GM19240 (cell line): ENCODE measurements around the gene ORC4.
A peak's percentile ranks its signal among the peaks of the same experiment; 100 is the strongest.

Source experiments
- DNase-seq: peaks from one replicate; pipeline ENCODE4 v3.0.0; 2011; ENCODE audit warnings: low spot score; ENCODE audit not compliant: insufficient read length

ORC4 gene

DNA sequence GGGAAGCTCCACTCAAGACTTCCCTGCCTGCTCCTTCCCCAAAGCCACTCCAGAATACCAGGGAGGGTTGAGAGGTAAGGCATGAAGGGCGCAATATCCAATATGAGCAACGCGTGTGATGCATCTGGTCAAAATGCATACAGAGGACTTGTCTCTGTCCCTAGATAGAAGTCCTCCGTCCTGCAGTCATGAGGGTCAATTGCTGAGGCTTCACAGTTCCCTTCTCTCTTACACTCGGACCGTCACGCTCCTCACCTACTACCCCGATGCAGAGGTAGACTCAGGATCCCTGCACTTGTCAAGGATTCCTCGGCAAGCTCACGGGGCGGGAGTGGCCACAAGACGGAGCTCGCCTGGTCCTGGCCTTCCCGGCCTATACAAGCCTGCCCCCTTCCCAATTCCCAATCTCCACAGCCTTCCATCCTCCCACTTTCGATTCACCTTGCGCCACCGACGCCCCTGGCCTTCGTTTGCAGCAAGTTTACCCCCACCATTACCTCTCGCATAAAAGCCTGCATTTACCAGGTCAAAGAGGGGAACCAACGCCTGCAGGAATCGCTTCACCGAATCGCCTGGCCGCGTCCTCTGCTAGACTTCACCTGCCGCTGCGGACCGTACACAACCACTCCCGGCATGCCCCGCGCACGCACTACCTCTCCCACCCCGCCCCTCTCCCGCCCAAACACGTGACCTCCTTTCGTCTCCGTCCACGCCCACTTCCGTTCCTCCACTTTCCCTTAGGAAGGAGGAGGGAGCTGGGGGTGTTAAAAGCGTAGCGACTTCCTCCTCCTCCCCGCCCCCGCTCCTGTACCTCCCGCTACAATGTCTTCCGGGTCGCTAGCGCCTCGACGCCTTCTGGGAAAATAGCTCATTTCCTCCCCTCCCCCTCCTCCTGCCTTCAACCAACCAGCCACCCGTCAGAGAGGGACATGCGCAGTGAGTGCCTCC is at the start of gene ORC4:
TSS of gene ORC4 (minus strand) at position 627 of the 948 bp plus-strand sequence. CDS start 44,779 bp downstream, outside the sequence.
- peak; percentile 35 for DNase-seq

GRCh38 chr2:148067801-148068200 is 47.3 kb upstream of the ORC4 start:
- no peak for DNase-seq

- DNase-seq: no peak
Observed at GRCh38 chr2:148065936-148066335, 45.4 kb upstream of the ORC4 start.

DNA sequence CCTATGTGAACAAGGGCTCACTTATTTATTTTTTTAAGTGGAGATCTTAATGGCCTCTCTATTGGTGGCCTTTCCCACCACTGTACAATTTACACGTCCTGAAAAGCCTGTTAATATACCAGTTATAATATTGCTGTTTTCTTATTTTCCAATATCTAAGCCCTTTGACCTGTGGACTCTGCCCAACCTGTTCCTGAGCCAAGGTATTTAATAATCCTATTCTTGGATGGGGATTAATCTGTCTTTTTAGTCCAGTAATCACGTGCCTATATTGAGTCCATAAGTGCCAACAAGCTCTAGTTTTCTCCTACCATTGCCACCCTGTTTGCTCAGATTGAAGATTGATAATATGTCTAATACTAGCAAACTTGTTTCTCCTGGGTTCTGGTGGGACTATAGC is 43.1 kb upstream of the ORC4 start:
- DNase-seq: no peak

- DNase-seq: no peak
Observed at GRCh38 chr2:148058641-148059040, 38.1 kb upstream of the ORC4 start.

GRCh38 chr2:148052687-148053086 is 32.1 kb upstream of the ORC4 start:
- DNase-seq: no peak

DNA sequence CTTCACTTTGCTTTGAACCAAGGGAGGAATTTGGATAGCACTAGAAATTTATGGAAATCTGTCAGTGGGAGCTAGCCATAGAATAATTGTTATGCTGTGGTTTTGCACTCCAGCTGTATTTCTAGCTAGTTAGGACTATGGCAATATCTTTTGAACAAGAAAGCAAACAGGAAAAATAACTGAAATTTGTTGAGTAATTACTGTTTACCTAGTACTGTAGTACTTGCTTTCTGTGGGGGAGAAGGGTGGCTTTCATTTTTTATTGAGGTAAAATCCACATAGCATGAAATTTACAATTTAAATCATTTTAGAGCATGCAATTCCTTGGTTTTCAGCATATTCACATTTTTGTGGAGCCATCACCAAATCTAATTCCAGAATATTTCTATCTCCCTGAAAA is 28.7 kb upstream of the ORC4 start:
- no peak for DNase-seq

- no peak for DNase-seq
Observed at GRCh38 chr2:148048475-148049221, 28.1 kb upstream of the ORC4 start.

- no peak for DNase-seq
Observed at GRCh38 chr2:148046802-148047201, 26.3 kb upstream of the ORC4 start.

DNA sequence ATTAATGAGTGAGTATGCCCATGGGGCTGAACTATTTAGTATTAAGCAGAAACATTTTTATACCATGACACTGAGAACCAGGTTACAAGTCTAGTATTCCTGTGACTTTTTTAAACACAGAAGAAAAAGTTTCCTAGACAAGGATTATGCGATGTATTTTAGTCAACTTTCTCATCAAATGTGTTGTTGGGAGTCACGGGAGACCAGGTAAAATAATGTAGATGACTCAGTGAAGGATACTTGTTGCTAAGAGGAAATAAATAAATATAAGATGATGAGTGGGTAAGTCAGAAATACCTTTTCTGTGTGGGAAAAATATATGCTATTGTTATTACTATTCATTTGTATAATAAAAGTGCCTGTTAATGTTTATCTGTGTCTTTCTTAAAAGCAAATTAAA is 23.8 kb upstream of the ORC4 start:
- no peak for DNase-seq

GRCh38 chr2:148042219-148042618 is 21.7 kb upstream of the ORC4 start:
- DNase-seq: no peak

DNA sequence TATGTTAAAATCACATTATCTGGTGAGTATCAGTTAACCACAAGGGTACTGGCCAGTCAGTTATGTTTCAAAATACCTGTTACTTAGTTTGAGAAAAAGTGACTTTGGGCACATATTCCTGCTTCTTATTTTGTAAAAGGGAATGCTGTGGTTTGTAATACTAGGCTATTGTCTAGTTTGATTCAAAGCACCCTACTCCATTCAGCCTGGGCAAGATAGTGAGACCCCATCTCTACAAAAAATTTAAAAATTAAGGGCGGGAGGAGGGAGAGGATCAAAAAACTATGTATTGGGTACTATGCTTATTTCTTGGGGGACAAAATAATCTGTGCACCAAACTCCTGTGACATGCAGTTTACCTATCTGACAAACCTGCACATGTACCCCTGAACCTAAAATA is 19.2 kb upstream of the ORC4 start:
- DNase-seq: no peak

- DNase-seq: no peak
Observed at GRCh38 chr2:148032215-148032614, 11.7 kb upstream of the ORC4 start.

GRCh38 chr2:148031152-148031551 is 10.6 kb upstream of the ORC4 start:
- no peak for DNase-seq

DNA sequence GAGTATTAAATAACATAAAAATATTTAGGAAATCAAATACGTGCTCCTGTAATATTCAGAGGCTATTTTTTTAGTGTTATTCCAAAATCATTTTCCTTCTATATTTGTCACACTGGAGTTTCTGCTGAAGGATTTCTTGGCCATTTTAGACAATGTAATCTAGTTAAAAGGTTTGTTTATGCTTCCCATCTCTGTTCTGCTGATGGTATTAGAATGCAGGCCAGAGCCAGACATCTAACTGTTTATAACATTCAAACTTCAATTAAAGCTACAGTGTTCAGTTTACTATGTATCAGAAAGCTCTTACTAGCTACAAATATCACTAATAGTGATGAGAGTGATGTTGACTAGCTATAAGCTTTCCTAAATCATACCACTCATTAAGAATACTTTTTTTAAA is 8.2 kb upstream of the ORC4 start:
- no peak for DNase-seq

- no peak for DNase-seq
Observed at GRCh38 chr2:148027822-148028221, 7.3 kb upstream of the ORC4 start.

DNA sequence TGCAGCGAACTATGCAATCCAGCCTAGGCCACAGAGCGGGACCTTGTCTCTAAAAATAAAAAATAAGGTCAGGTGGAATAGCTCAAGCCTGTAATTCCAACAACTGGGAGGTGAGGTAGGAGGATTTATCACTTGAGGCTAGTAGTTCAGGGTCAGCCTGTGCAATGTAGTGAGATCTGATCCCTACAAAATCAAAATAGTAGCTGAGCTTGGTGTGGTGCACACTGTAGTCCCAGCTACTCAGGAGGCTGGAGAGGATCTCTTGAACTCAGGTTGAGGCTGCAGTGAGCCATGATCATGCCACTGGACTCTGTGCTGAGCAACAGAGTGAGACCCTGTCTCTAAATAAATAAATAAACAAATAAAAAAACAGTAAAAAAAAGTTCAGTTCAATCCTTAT is 6.0 kb upstream of the ORC4 start:
- DNase-seq: no peak

GRCh38 chr2:148023861-148024260 is 3.3 kb upstream of the ORC4 start:
- no peak for DNase-seq

DNA sequence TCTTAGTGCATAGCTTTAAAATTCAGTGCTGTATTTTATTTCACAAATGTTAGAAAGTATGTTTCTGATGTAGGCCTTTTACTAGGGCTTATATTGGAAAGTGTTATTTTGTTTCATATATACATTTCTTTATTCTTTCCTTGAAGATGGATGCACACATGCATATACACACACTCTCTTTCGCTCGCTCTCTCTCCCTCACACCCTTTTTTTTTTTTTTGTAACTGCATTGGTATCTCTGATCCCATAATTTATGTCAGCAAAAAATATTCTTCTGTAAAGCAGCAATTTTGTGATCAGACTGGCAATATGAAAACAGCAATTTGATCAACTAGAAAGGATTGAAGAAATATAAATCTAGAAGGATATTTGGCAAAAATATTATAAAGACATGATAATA is 2.3 kb upstream of the ORC4 start:
- DNase-seq: no peak

DNA sequence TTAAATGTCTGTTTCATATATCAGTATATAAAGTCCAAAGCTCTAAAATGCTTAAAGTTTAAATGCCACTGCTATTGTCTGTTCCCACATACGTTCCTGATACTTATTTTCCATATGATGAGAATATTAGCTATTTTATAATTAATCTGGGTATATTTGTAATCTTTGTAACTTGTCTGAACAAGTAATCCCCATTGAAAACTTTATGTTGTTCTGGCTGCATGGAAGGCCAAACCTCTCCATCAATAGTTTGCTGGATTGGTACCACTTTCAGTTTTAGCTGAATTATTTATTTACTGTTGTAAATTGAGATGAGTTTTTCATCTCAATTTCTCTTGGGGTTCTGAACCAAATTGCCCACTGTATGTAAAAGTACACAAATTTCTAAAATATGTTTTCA is 1.8 kb upstream of the ORC4 start:
- no peak for DNase-seq

DNA sequence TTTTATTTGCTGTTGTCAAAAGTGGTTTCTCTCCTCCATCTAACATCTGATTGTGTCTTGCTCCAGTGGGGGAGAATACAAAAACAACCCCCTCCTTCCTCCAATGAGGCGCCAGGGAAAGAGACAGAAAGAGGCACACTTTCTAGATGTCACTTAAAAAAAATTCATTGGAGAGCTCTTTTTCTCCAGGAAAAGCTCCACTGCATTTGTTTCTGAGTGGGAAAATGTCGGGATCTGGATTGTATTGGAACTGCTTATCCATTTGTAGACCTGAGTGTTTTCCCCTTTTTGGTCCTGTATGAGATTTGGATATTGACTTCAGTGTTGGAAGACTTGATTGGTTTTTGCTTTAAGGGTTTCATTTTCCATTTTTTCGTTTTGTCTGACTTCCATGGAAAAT is 1.3 kb upstream of the ORC4 start:
- no peak for DNase-seq

DNA sequence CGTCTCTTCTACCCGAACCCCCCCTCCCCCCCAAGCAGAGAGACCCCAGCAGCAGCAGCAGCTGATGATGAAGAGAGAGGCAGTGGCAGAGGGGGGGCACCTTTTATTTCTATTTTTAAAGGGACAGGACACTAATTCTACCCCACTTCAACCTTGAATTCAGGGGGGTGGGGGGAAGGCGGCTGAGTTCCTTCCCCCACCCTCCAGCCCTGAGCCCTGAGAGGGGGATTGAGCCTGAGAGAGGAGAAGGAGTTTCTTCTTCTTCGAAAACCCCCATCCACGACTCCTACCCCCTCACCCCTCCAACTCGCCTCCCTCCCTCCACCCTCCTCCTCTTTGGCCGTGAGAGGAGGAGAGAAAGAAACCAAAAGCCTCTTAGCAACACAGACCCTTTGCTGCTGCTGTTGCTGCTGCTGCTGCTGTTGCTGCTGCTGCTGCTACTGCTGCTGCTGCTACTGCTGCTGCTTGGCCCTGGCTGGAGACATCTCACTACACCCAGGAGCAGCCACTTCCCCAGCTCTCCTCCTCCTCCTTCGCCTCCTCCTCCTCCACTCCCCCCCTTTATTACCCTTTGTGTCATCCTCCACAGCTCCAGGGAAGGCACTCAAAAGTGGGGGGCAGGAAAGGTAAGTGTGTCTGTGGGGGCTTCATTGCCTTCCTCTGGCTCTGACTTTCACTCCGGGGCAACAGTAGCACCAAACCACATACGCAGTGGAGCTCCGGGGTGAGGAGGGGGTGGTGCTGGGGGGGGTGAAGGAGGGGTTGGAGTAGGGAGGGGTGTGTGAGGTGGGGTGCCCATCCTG is 723 bp upstream of the ORC4 start, which contains the start of gene MBD5:
TSS of gene MBD5 (plus strand) at position 33 of the 803 bp plus-strand sequence.
- DNase-seq: no peak
